HCT116 (cell line): ENCODE results near the gene GABBR2.

Experiments
- ELF1 ChIP-seq: IDR thresholded peaks from 2 replicates; pipeline ENCODE4 v1.6.1; 2012; ENCODE audit warnings: low read depth, borderline replicate concordance
- EZH2 ChIP-seq: fragments of 200-600 bp; sonication (generic); IDR thresholded peaks from 2 replicates; pipeline ENCODE4 v1.6.1; 2017; ENCODE audit warnings: antibody characterized with exemption, mixed run types
- EZH2phosphoT487 ChIP-seq: fragments of 200-600 bp; IDR thresholded peaks from 2 replicates; pipeline ENCODE4 v1.6.1; 2018; ENCODE audit warnings: antibody characterized with exemption, borderline replicate concordance
- FOSL1 ChIP-seq: IDR thresholded peaks from 2 replicates; pipeline ENCODE4 v1.6.1; 2012; ENCODE audit warnings: low read depth
- JUND ChIP-seq: IDR thresholded peaks from 2 replicates; pipeline ENCODE4 v1.6.1; 2012
- POLR2A ChIP-seq: IDR thresholded peaks from 2 replicates; pipeline ENCODE4 v1.7.0; 2011; ENCODE audit warnings: borderline replicate concordance; ENCODE audit not compliant: insufficient read depth, insufficient read length; ENCODE audit errors: extremely low read depth
- POLR2AphosphoS5 ChIP-seq: IDR thresholded peaks from 2 replicates; pipeline ENCODE4 v1.6.1; 2011; ENCODE audit warnings: mild to moderate bottlenecking, low read depth, low read length, moderate library complexity
- RAD21 ChIP-seq: IDR thresholded peaks from 2 replicates; pipeline ENCODE4 v1.6.1; 2012; ENCODE audit warnings: low read depth, mild to moderate bottlenecking
- REST ChIP-seq: IDR thresholded peaks from 2 replicates; pipeline ENCODE4 v1.6.1; 2012; ENCODE audit warnings: low read depth
- SIN3A ChIP-seq: IDR thresholded peaks from 2 replicates; pipeline ENCODE4 v1.6.1; 2012; ENCODE audit warnings: low read depth
- YY1 ChIP-seq: IDR thresholded peaks from 2 replicates; pipeline ENCODE4 v1.6.1; 2011; ENCODE audit warnings: low read length, low read depth, moderate library complexity, mild to moderate bottlenecking; ENCODE audit not compliant: insufficient replicate concordance; ENCODE audit errors: extremely low read depth
- ZNF274 ChIP-seq: fragments of 200-500 bp; sonication (Bioruptor generic); IDR thresholded peaks from 2 replicates; pipeline ENCODE4 v1.6.1; 2014; ENCODE audit warnings: mild to moderate bottlenecking, low read depth, low read length, inconsistent platforms
- TF ChIP-seq, protein P1 (sequence below), 3 experiments: fragments of 200-600 bp in 1 of 3; sonication (generic) in 1 of 3; IDR thresholded peaks in 2 of 3; conservative IDR thresholded peaks in 1 of 3; 2 replicates each; pipeline ENCODE4 v1.5.1; 2012 to 2017; ENCODE audit warnings: low read depth in 2 of 3, low read length in 2 of 3, antibody characterized with exemption in 1 of 3, borderline replicate concordance in 1 of 3, control low read depth in 1 of 3, mild to moderate bottlenecking in 1 of 3, mixed read lengths in 1 of 3, mixed run types in 1 of 3, moderate library complexity in 1 of 3; ENCODE audit not compliant: insufficient read depth in 1 of 3
- TF ChIP-seq, protein P2 (sequence below): IDR thresholded peaks from 2 replicates; pipeline ENCODE4 v1.6.1; 2012

DNA sequence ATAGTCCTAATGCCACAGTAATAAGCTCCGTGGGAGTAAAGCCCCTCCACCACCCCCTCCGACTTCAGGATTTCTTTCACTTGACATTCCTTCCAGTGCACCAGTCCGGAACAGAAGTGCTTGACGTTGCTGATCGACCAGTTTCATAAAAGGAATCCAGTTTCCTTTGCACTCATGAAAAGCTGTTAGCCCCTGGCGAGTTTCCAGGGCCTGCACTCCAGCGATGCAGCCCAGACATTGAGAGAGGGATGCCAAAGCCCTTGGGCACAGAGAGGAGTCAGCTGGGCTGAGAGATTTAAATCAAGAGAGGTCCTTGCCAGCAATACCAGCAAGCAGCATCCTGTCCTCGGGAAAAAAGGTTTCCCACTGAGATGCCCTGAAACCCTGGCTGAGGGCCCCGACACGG is 170.1 kb downstream of the GABBR2 start:
- TF ChIP-seq POLR2A (no peak), FOSL1 (no peak), POLR2AphosphoS5 (no peak), EZH2 (no peak), YY1 (no peak), ZNF274 (no peak), REST (no peak), EZH2phosphoT487 (no peak), ELF1 (no peak), JUND (no peak), RAD21 (no peak), SIN3A (no peak)
- TF ChIP-seq, protein P1, sequence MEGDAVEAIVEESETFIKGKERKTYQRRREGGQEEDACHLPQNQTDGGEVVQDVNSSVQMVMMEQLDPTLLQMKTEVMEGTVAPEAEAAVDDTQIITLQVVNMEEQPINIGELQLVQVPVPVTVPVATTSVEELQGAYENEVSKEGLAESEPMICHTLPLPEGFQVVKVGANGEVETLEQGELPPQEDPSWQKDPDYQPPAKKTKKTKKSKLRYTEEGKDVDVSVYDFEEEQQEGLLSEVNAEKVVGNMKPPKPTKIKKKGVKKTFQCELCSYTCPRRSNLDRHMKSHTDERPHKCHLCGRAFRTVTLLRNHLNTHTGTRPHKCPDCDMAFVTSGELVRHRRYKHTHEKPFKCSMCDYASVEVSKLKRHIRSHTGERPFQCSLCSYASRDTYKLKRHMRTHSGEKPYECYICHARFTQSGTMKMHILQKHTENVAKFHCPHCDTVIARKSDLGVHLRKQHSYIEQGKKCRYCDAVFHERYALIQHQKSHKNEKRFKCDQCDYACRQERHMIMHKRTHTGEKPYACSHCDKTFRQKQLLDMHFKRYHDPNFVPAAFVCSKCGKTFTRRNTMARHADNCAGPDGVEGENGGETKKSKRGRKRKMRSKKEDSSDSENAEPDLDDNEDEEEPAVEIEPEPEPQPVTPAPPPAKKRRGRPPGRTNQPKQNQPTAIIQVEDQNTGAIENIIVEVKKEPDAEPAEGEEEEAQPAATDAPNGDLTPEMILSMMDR (IDR thresholded peaks at IDR 0.05 in 2 of 3, conservative IDR thresholded peaks at IDR 0.05 in 1 of 3; ENCODE audit: borderline replicate concordance in 1 of 3, insufficient read depth in 1 of 3, low read depth in 2 of 3, low read length in 2 of 3), result no peak
- TF ChIP-seq, protein P2, sequence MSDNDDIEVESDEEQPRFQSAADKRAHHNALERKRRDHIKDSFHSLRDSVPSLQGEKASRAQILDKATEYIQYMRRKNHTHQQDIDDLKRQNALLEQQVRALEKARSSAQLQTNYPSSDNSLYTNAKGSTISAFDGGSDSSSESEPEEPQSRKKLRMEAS, result no peak
